GM12878 (cell line): ENCODE measurements around the gene DCDC2C. TPM values are rescaled to one million over a fixed set of nuclear protein-coding genes. Genes with fewer than 3 reads are reported as not detected.

Experiments used
- ATAC-seq: fragments of 200-7000 bp; cut with Tn5 transposase; 3 replicates; pipeline ENCODE4 v1.9.1; 2020; ENCODE audit warnings: mild to moderate bottlenecking, moderate library complexity
- BruUV-seq: library from RNA; stranded (reverse); fragments of 400-500 nt; replicated peaks from 2 replicates; lab custom pipeline; 2021; lab: Mats Ljungman, UMichigan
- CTCF ChIA-PET: fragments of 300-600 bp; sonication (Branson Sonifier 250); formaldehyde crosslinking; extraction: SDS; loops from one replicate; lab custom pipeline; 2021; ENCODE audit warnings: inconsistent platforms; lab: Yijun Ruan, JAX
- POLR2A ChIA-PET: fragments of 350-600 bp; formaldehyde crosslinking; extraction: SDS; loops from one replicate; lab custom pipeline; 2021; ENCODE audit warnings: inconsistent platforms; lab: Charles Lee
- RAD21 ChIA-PET: fragments of 300-600 bp; sonication (Branson Sonifier 250); formaldehyde crosslinking; loops from one replicate; lab custom pipeline; 2023; ENCODE audit warnings: antibody characterized with exemption; ENCODE audit not compliant: unreplicated experiment; lab: Charles Lee
- SMC1A ChIA-PET: fragments of 300-600 bp; sonication (Branson Sonifier 250); formaldehyde crosslinking; loops from one replicate; lab custom pipeline; 2023; ENCODE audit not compliant: unreplicated experiment, uncharacterized antibody; lab: Charles Lee
- DNase-seq: peaks from one replicate; pipeline ENCODE4 v3.0.0-alpha.2; 2011; ENCODE audit warnings: low read depth, low spot score
- FAIRE-seq: peaks from 3 replicates; lab custom pipeline; 2011; peaks lifted over from hg19 to GRCh38; lab: Jason Lieb, UNC
- H2AFZ ChIP-seq: 2 replicates; pipeline ENCODE4 v1.6.0; 2011; ENCODE audit warnings: low read depth, low read length, control low read depth; ENCODE audit not compliant: control insufficient read depth
- H3K27ac ChIP-seq: 2 replicates; pipeline ENCODE4 v1.5.1; 2011; ENCODE audit warnings: control low read depth; ENCODE audit not compliant: control insufficient read depth, insufficient read depth
- H3K27me3 ChIP-seq, 2 experiments: replicated peaks in 1 of 2; 2 replicates each; pipeline versions ENCODE4 v1.6.0 to v1.6.1; 2011; ENCODE audit warnings: low read length in 1 of 2; ENCODE audit not compliant: control insufficient read depth in 2 of 2, insufficient read depth in 2 of 2
- H3K36me3 ChIP-seq, 2 experiments: 2 replicates each; pipeline ENCODE4 v1.5.1; 2011; ENCODE audit warnings: low read length in 1 of 2; ENCODE audit not compliant: control insufficient read depth in 2 of 2, insufficient read depth in 2 of 2
- H3K4me1 ChIP-seq: 2 replicates; pipeline ENCODE4 v1.6.1; 2011; ENCODE audit warnings: mild to moderate bottlenecking, low read length, moderate library complexity, mixed read lengths; ENCODE audit not compliant: control insufficient read depth, insufficient read depth
- H3K4me2 ChIP-seq: 2 replicates; pipeline ENCODE4 v1.6.0; 2011; ENCODE audit warnings: control low read depth; ENCODE audit not compliant: control insufficient read depth, insufficient read depth
- H3K4me3 ChIP-seq: fragments of 200-600 bp; sonication (generic); 2 replicates; pipeline ENCODE4 v1.5.1; 2016
- H3K79me2 ChIP-seq: 2 replicates; pipeline ENCODE4 v1.6.0; 2011; ENCODE audit warnings: low read length; ENCODE audit not compliant: control insufficient read depth, insufficient read depth
- H3K9ac ChIP-seq: 2 replicates; pipeline ENCODE4 v1.8.0; 2011; ENCODE audit warnings: low read length, control low read depth, mixed read lengths; ENCODE audit not compliant: control insufficient read depth, insufficient read depth
- H3K9me3 ChIP-seq: replicated peaks from 3 replicates; pipeline ENCODE4 v1.5.1; 2011; ENCODE audit warnings: mild to moderate bottlenecking, low read length; ENCODE audit not compliant: control insufficient read depth, insufficient read depth
- H4K20me1 ChIP-seq: 2 replicates; pipeline ENCODE4 v1.6.0; 2011; ENCODE audit not compliant: control insufficient read depth, insufficient read depth
- BACH1 ChIP-seq: fragments of 450-650 bp; IDR thresholded peaks from 2 replicates; pipeline ENCODE4 v1.6.1; 2017; ENCODE audit warnings: mild to moderate bottlenecking, borderline replicate concordance
- BCLAF1 ChIP-seq: fragments of 450-650 bp; IDR thresholded peaks from 2 replicates; pipeline ENCODE4 v1.6.1; 2017; ENCODE audit warnings: antibody characterized with exemption, mild to moderate bottlenecking, moderate library complexity
- E2F8 ChIP-seq: fragments of 450-650 bp; IDR thresholded peaks from 2 replicates; pipeline ENCODE4 v1.6.1; 2018; ENCODE audit warnings: mild to moderate bottlenecking, low read depth, moderate library complexity; ENCODE audit not compliant: partially characterized antibody
- ELK1 ChIP-seq: IDR thresholded peaks from 2 replicates; pipeline ENCODE4 v1.6.1; 2012; ENCODE audit warnings: low read depth, low read length, improper control_type of control experiment
- MXI1 ChIP-seq: fragments of 150-350 bp; IDR thresholded peaks from 2 replicates; pipeline ENCODE4 v1.6.1; 2011; ENCODE audit warnings: low read depth, mild to moderate bottlenecking, inconsistent platforms, low read length, improper control_type of control experiment
- NFIC ChIP-seq: IDR thresholded peaks from 2 replicates; pipeline ENCODE4 v1.6.1; 2012; ENCODE audit warnings: low read depth, mild to moderate bottlenecking, inconsistent platforms, low read length, moderate library complexity
- NFXL1 ChIP-seq: fragments of 450-650 bp; IDR thresholded peaks from 2 replicates; pipeline ENCODE4 v1.6.1; 2017; ENCODE audit warnings: antibody characterized with exemption, mild to moderate bottlenecking, borderline replicate concordance
- NFYA ChIP-seq: IDR thresholded peaks from 2 replicates; pipeline ENCODE4 v1.6.1; 2011; ENCODE audit warnings: low read depth, mild to moderate bottlenecking, low read length, improper control_type of control experiment, borderline replicate concordance
- NKRF ChIP-seq: fragments of 450-650 bp; conservative IDR thresholded peaks from 2 replicates; pipeline ENCODE4 v1.6.1; 2017; ENCODE audit warnings: mild to moderate bottlenecking, moderate library complexity
- PKNOX1 ChIP-seq: fragments of 450-650 bp; IDR thresholded peaks from 2 replicates; pipeline ENCODE4 v1.6.1; 2016; ENCODE audit warnings: mild to moderate bottlenecking
- TCF3 ChIP-seq: IDR thresholded peaks from 2 replicates; pipeline ENCODE4 v1.6.1; 2012; ENCODE audit warnings: low read depth, mild to moderate bottlenecking, low read length, borderline replicate concordance; ENCODE audit not compliant: insufficient read depth
- USF2 ChIP-seq: IDR thresholded peaks from 2 replicates; pipeline ENCODE4 v1.6.1; 2011; ENCODE audit warnings: low read depth, low read length, improper control_type of control experiment, borderline replicate concordance
- YBX1 ChIP-seq: fragments of 450-650 bp; IDR thresholded peaks from 2 replicates; pipeline ENCODE4 v1.6.1; 2016; ENCODE audit warnings: antibody characterized with exemption
- WGBS: methylation state at CpG from one replicate; pipeline ENCODE4 v1.1.6; 2016; ENCODE audit warnings: low lambda C conversion rate; ENCODE audit not compliant: insufficient replicate concordance, insufficient coverage; ENCODE audit errors: missing lambda C conversion rate; 5-methylcytosine and 5-hydroxymethylcytosine counted together
- in situ Hi-C: fragments of 300-500 bp; cut with MboI; formaldehyde crosslinking; loops from 9 replicates; pipeline ENCODE4 v1.14.3; 2018; ENCODE audit warnings: mixed read lengths
- intact Hi-C: fragments of 100-400 bp; cut with micrococcal nuclease; formaldehyde crosslinking; loops from one replicate; pipeline ENCODE4 v1.14.2; 2022; ENCODE audit not compliant: unreplicated experiment
- polyA plus RNA-seq, 11 experiments: library from polyadenylated mRNA; depleted of rRNA in 4 of 11; unstranded in 6 of 11; stranded (reverse) in 5 of 11; fragments of >200 nt; fragmentation: Nextera tagmentation in 4 of 11; fragmentation: Illumina TruSeq in 1 of 11; extraction: Ambion mirVana in 4 of 11; extraction: Trizol in 1 of 11; gene quantifications; 1 replicate in 1 of 11; 2 replicates in 10 of 11; pipeline versions ENCODE4 v1.2.1 to v1.2.3, GENCODE V29; 2011 to 2016; ENCODE audit warnings: inconsistent platforms in 2 of 11, missing spikeins in 2 of 11, low read depth in 1 of 11
- total RNA-seq, 4 experiments: library from RNA; depleted of rRNA in 3 of 4; stranded (reverse); fragments of >200 nt in 3 of 4; fragmentation: Illumina TruSeq in 1 of 4; extraction: Trizol in 1 of 4; gene quantifications; 2 replicates each; pipeline versions ENCODE4 v1.2.1 to v1.2.3, GENCODE V29; 2013 to 2021

The DCDC2C gene
- total and polyA plus RNA-seq, 10 of the 15 experiments (the other 5 are each of a cell fraction or from before 2014, with no cell fraction given), result not detected

GRCh38 chr2:3753561-3753960, 50.2 kb downstream of the DCDC2C start:
- FAIRE-seq (no peak), ATAC-seq (no peak), DNase-seq (no peak)
- Histone ChIP-seq H3K79me2 (no peaks in the 10 kb centered on the region), H4K20me1 (no peaks in the 10 kb centered on the region), H3K9me3 (no peaks in the 10 kb centered on the region), H3K36me3 (no peaks in the 10 kb centered on the region), H2AFZ (no peak overlapping the region), H3K4me2 (no peak overlapping the region), H3K4me1 (no peaks in the 10 kb centered on the region), H3K27me3 (no peaks in the 10 kb centered on the region), H3K4me3 (no peak overlapping the region), H3K9ac (no peak overlapping the region), H3K27ac (no peak overlapping the region)
- ChIA-PET SMC1A (no interaction called here), CTCF (no interaction called here), RAD21 (no interaction called here), POLR2A (no interaction called here)
- in situ Hi-C loops (no loop called here), intact Hi-C loops (no loop called here)
- WGBS, result 31% methylated on average over 8 of the region's 8 CpGs
- no TSS peak for BruUV-seq
- TF ChIP-seq NFIC (no peak), USF2 (no peak), YBX1 (no peak), TCF3 (no peak), BCLAF1 (no peak), NFYA (no peak), NFXL1 (no peak), NKRF (no peak), MXI1 (no peak), ELK1 (no peak), PKNOX1 (no peak), E2F8 (no peak), BACH1 (no peak)
